GM19043 (cell line): ENCODE data around the gene CSMD2.

Experiments used
- ATAC-seq: cut with Tn5 transposase; IDR thresholded peaks from one replicate; pipeline ENCODE4 v1.9.1; 2021; ENCODE audit warnings: low read depth; ENCODE audit not compliant: unreplicated experiment

Gene CSMD2

GRCh38 chr1:34060901-34061415 lies 104.1 kb downstream of the CSMD2 start:
- no peak for ATAC-seq

DNA sequence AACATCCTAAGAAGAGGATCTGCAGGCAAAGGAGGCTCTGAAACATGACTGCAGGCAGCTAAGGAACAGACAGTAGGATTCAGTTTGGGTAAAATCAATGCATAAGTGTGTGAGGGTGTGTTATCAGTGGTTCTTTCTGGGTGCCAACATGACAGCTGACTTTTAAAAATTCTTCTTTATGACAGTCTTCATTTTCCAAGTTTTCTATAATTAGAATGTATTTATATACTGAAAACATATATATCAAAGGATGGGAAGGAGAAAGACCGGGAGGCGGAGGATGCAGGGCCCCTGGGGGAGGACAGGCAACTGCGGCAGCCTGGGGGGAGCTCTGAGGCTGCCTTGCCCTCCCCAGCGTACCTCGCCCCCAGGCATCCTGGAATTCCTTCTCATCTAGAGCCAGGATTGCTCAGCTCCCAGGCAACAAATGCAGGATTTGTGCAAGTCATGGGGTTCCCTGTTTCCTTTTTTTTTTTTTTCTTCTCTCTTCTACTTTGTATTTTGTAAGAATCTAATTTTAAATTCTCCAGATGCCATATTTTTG lies 104.8 kb downstream of the CSMD2 start:
- no peak for ATAC-seq

DNA sequence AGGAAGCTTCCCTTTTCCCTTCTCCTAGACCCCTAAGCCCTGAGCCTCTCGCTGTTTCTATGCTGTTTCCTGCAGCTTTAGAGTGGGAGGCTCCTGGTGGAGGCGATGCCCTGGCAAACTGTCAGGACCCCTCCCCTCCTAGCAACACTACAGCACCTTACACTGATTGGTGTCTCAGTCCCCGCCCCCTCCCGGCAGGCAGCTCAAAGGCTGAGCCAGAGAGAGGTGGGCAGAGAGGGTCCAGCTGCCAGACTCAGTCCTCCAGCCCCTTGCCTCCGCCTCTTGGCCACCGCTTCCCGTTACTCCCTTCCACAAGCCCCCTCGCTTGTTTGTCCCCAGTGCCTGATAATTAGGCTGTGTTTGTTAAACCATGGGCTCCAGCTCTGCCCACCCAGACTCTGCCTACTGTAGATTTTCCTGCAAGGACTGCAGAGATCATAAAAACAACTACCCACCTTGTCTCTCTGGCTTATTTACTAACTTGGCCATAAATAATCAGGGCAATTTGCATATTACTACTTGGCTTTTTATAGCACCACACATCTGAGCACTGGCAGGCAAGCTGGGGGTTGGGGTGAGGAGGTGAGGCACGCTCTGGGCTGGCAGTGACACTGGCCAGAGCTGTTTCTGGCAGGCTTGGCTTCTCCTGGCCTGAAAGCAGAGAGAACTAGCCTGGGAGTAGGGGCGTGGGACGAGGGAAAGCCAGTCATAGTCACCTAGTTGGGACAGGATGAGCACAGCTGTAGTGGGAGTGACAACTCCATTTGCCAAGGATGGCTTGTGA lies 107.5 kb downstream of the CSMD2 start:
- ATAC-seq = no peak

DNA sequence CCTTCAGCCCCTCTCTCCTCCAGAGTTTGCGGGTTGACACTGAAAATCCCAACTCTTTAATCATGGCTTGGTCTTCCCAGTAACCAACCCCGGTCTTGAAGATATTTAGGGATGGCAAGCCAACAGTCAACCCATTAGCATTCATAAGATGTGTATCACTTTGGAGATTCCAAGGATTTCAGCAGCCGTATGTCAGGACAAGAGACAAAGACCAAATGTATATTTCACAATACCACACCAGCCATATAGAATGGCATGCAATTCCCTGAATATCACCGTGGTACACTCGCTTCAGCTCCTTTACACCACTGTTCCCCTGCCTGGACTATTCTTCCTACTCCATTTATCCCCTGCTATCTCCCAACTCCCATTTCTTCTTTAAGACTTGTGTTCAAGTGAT lies 109.2 kb downstream of the CSMD2 start:
- no peak for ATAC-seq

GRCh38 chr1:34054920-34055319 lies 110.1 kb downstream of the CSMD2 start:
- ATAC-seq = no peak

- no peak for ATAC-seq
Measured at GRCh38 chr1:34053660-34054059, 111.4 kb downstream of the CSMD2 start.

- no peak for ATAC-seq
Measured at GRCh38 chr1:34052565-34052964, 112.5 kb downstream of the CSMD2 start.

- no peak for ATAC-seq
Measured at GRCh38 chr1:34050709-34051485, 114.1 kb downstream of the CSMD2 start.

GRCh38 chr1:34049994-34050393 lies 115.0 kb downstream of the CSMD2 start:
- ATAC-seq = no peak

- ATAC-seq = no peak
Measured at GRCh38 chr1:34049477-34049876, 115.6 kb downstream of the CSMD2 start.

- ATAC-seq = no peak
Measured at GRCh38 chr1:34037856-34038255, 127.2 kb downstream of the CSMD2 start.

DNA sequence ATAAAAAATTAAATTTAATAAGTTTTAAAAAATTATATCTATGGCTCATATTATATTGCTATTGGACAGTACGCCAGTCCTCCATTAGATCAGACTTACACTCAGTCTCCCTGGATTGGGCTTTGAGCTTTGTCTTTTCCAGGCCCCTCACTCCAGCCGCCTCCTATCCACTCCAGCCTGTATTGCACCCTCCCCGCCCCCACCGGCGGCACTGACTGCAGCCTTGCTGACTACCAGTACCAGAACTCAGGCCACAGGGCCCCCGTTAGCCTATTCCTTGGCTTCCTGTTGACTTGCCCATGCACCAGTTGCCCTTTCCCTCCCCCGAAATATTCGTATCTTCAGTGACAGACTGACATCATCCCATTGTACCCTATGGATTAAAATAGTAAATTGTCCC lies 127.9 kb downstream of the CSMD2 start:
- ATAC-seq = no peak

- ATAC-seq = no peak
Measured at GRCh38 chr1:34034036-34034435, 131.0 kb downstream of the CSMD2 start.

DNA sequence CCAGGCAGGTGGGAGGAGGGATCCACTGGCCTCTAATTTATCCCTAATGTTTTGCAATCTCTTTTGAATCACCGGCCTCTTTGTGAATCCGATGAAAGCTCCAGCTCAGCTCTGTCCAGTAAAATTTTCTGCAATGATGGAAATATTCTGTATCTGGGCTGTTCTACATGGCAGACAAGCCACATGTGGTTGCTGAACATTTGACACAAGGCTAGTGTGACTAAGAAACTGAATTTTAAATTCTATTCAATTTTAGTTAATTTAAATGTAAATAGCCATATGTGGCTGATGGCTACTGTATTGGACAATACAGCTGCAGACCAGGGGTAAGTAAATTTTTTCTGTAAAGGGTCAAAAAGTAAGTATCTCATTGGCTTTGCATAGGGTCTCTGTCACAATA lies 135.1 kb downstream of the CSMD2 start:
- no peak for ATAC-seq

DNA sequence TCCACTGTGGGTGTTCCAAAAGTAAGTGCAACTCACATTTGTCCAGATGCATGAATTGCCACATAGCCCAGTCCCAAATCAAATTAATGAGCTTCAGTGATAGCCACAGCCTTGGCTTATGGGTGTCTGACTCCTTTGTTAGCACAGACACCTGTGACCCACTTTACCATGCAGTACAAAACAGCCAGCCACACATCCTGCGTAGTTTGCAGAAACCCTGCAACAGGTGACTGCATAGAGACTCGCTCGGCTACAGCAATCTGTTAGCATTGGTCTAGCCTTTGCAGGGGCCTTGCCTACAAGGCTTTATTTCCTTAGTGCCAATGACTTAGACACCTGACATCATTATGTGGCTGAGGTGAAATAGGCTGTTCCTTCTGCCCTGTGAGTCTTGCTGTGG lies 135.5 kb downstream of the CSMD2 start:
- ATAC-seq = no peak

- no peak for ATAC-seq
Measured at GRCh38 chr1:34028381-34029055, 136.5 kb downstream of the CSMD2 start.

DNA sequence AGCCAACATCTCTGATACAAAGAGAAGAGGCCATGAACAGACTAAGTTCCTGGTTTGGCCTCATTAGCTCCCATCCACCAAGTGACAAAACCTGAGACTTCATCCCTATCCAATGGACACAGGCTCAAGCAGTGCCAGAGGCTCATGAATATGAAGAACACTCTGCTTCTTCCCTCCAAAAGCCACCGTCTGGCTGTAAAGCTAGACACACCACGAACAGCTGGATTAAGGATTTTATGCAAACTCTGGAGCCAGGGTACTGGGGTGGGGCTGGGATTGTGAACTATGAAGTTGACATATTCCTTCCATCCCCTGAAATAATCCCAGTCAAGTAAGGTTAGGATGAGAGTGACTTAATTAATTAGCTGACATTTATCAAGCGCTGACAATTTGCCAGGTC lies 139.4 kb downstream of the CSMD2 start:
- no peak for ATAC-seq

GRCh38 chr1:34024485-34024884 lies 140.5 kb downstream of the CSMD2 start:
- ATAC-seq = no peak

- ATAC-seq = no peak
Measured at GRCh38 chr1:34019741-34020552, 145.1 kb downstream of the CSMD2 start.

DNA sequence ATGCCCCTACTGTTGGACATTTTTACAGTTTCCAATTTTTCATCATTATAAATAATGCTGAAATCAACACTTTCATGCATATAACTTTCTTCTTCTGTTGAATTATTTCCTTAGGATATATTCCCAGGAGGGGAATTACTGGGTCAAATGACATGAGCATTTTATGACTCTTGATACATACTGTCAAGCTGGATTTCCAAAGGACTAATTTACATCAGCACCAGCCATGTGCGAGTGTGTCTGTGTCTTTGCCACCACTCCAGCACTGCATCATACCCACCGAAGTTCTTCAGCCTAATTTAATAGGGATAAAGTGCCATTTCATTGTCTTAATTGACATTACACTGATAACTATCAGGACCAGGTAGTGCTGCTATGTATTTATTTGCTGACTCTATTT lies 146.7 kb downstream of the CSMD2 start:
- ATAC-seq = no peak
